Measurements from ENCODE around the gene C5AR1. TPM values are rescaled to one million over a fixed set of nuclear protein-coding genes. Genes with fewer than 3 reads are reported as not detected.

The C5AR1 gene
- total and polyA plus RNA-seq, 9 of the 15 experiments (the other 6 are each of a cell fraction or from before 2014, with no cell fraction given) = 0.06 to 1.6 (median 0.28) TPM; not detected in 3

GRCh38 chr19:47315125-47315821 is 5.6 kb downstream of the C5AR1 start (continued):
- TF ChIP-seq, protein P1, sequence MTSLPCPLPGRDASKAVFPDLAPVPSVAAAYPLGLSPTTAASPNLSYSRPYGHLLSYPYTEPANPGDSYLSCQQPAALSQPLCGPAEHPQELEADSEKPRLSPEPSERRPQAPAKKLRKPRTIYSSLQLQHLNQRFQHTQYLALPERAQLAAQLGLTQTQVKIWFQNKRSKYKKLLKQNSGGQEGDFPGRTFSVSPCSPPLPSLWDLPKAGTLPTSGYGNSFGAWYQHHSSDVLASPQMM (CRISPR knock-in tag; IDR thresholded peaks at IDR 0.05) = no peak
- no peak for TF ChIP-seq ESRRB (CRISPR knock-in tag; IDR thresholded peaks at IDR 0.05; ENCODE audit: borderline replicate concordance)
- TF ChIP-seq ZNF143 (CRISPR knock-in tag; IDR thresholded peaks at IDR 0.05) = no peak
- no peak for TF ChIP-seq TFAM (CRISPR knock-in tag; conservative IDR thresholded peaks at IDR 0.05)
- no peak for TF ChIP-seq IRF2 (CRISPR knock-in tag; IDR thresholded peaks at IDR 0.05)
- TF ChIP-seq POLR2A (conservative IDR thresholded peaks at IDR 0.05) = no peak; the same call in 1 of the 2 replicates
- no peak for TF ChIP-seq ZC3H4 (CRISPR knock-in tag; IDR thresholded peaks at IDR 0.05; ENCODE audit: borderline replicate concordance)
- no peak for TF ChIP-seq ZNF644 (tag; IDR thresholded peaks at IDR 0.05; ENCODE audit: low read depth)
- TF ChIP-seq NCOA2 (IDR thresholded peaks at IDR 0.05; ENCODE audit: partially characterized antibody in 2 of 2) = no peak
- TF ChIP-seq, protein P2, sequence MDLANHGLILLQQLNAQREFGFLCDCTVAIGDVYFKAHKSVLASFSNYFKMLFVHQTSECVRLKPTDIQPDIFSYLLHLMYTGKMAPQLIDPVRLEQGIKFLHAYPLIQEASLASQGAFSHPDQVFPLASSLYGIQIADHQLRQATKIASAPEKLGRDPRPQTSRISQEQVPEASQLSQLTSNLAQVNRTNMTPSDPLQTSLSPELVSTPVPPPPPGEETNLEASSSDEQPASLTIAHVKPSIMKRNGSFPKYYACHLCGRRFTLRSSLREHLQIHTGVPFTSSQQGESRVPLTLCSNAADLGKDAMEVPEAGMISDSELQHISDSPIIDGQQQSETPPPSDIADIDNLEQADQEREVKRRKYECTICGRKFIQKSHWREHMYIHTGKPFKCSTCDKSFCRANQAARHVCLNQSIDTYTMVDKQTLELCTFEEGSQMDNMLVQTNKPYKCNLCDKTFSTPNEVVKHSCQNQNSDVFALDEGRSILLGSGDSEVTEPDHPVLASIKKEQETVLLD (IDR thresholded peaks at IDR 0.05) = 0 out of 2 replicates have a peak, but pooled peaks have one; percentile 23
- TF ChIP-seq ZNF133 (CRISPR knock-in tag; IDR thresholded peaks at IDR 0.05) = no peak
- TF ChIP-seq TFE3 (CRISPR knock-in tag; IDR thresholded peaks at IDR 0.05) = no peak
- TF ChIP-seq HMG20A (CRISPR knock-in tag; conservative IDR thresholded peaks at IDR 0.05) = no peak
- TF ChIP-seq THRAP3 (IDR thresholded peaks at IDR 0.05; ENCODE audit: borderline replicate concordance) = no peak
- TF ChIP-seq, protein P3, sequence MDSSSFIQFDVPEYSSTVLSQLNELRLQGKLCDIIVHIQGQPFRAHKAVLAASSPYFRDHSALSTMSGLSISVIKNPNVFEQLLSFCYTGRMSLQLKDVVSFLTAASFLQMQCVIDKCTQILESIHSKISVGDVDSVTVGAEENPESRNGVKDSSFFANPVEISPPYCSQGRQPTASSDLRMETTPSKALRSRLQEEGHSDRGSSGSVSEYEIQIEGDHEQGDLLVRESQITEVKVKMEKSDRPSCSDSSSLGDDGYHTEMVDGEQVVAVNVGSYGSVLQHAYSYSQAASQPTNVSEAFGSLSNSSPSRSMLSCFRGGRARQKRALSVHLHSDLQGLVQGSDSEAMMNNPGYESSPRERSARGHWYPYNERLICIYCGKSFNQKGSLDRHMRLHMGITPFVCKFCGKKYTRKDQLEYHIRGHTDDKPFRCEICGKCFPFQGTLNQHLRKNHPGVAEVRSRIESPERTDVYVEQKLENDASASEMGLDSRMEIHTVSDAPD (CRISPR knock-in tag; IDR thresholded peaks at IDR 0.05) = no peak
- peak; percentile 99 for TF ChIP-seq CEBPB (tag; IDR thresholded peaks at IDR 0.05)
- no peak for TF ChIP-seq ZNF12 (CRISPR knock-in tag; IDR thresholded peaks at IDR 0.05)
- no peak for TF ChIP-seq ATF4 (CRISPR knock-in tag; IDR thresholded peaks at IDR 0.05)
- TF ChIP-seq ZNF449 (CRISPR knock-in tag; IDR thresholded peaks at IDR 0.05) = no peak

All from K562 (cell line).